HG02763 (cell line): Measurements from ENCODE around the gene ABLIM2.
A peak's percentile ranks its signal among the peaks of the same experiment; 100 is the strongest.

Experiments used
- ATAC-seq: cut with Tn5 transposase; IDR thresholded peaks from one replicate; pipeline ENCODE4 v1.9.1; 2021; ENCODE audit warnings: mild to moderate bottlenecking, moderate library complexity; ENCODE audit not compliant: unreplicated experiment

Gene ABLIM2

GRCh38 chr4:8158710-8159536, at the start of gene ABLIM2:
Gene ABLIM2, minus strand, starts transcription at chr4:8158813. Its CDS starts 124 bp downstream, at chr4:8158689.
- peak; percentile 96 for ATAC-seq

GRCh38 chr4:8207314-8207713, 48.7 kb upstream of the ABLIM2 start:
- ATAC-seq = no peak

DNA sequence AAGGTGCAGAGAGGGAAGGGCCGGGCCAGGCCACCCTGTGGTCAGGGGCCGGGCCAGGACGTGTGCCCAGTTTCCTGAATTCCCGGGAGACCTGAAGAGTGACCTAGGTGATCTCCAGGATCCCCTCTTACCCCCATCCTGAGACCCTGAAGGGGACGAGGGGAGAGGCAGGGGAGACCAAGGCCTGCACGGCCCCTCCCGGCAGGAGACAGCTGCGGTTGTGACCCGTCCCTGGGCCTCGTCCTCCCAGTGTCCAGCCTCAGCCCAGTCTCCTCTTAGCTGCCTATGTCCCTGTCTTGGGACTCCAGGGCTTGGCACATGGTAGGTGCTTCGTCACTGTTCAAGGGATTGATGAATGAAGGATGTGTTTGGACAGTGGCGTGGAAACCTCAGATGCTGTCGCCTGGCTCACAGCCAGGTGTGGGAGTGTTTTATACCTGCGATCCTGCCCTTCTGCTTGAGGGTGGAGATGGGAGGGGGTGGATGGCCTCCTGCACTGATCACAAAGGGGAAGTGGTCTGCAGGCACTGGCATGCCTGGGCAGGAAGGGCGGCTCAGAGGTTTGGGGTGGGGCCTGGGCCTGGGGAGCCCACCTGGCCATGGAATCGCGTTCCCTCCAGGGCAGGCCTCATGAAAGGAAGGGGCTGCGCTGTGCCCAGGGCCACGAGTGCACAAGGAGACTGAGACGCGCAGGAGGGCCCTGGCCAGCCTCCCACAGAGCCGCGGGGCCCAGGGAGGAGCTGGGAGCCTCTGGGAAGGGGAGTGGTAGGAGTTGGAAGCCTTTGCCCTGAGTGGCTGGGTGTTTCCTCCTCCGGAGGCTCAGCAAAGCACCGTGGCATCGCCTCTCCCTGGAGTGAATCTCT, 47.4 kb upstream of the ABLIM2 start:
- ATAC-seq = no peak

DNA sequence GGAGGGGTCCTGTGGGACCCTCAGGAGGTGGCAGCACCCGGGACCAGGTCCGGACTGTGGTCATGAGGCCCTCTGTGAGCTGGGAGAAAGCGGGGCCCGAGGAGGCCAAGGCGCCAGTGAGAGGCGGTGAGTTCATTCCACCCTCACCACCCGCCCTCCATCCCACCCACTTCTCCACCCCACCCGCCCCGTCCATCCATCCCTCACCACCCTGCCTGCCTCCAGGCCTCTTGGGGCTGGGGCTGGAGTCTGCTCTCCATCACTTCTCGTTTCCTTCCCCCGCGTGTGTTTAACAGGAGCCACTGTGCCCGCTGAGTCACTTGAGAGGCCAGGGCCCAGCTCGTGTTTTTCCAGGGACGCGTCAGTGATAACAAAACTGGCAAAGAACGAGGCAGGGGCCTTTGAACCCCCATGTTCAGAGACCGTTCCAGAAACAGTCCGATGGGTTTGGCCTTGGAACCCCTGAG, 46.7 kb upstream of the ABLIM2 start:
- no peak for ATAC-seq

DNA sequence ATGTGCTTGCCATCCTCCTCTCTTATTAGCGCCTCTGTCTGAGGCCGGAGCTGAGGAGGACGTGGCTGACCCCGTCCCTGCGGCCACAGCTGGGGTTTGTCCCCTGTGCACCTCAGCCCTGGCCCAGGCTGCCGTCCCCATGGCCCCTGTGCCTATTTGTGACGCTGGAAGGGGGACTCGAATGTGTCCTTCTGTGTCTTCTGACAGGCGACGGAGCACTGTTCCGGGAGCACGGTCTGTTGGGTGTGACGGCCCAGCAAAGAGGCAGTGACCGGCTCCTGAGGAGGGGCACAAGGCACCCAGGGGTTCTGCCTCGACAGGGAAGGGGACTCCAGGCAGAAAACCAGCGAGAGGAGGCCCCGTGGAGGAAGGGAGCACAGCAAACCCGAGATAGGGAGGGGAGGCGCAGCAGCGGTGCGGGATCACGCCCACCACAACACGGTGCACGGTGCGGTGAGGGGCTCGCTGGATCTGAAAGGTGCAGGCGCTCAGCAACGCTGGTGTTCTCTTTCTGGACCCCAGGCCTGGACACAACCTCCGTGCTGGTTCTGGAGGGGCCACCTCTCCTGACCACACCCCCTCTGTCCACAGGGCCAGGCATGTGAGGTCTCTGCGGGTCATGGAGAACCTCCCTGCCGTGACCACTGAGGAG, 46.1 kb upstream of the ABLIM2 start:
- no peak for ATAC-seq

GRCh38 chr4:8203817-8204216, 45.2 kb upstream of the ABLIM2 start:
- no peak for ATAC-seq

- no peak for ATAC-seq
These were observed 44.4 kb upstream of the ABLIM2 start for GRCh38 chr4:8203052-8203401.

- no peak for ATAC-seq
These were observed 43.8 kb upstream of the ABLIM2 start for GRCh38 chr4:8202108-8203051.

DNA sequence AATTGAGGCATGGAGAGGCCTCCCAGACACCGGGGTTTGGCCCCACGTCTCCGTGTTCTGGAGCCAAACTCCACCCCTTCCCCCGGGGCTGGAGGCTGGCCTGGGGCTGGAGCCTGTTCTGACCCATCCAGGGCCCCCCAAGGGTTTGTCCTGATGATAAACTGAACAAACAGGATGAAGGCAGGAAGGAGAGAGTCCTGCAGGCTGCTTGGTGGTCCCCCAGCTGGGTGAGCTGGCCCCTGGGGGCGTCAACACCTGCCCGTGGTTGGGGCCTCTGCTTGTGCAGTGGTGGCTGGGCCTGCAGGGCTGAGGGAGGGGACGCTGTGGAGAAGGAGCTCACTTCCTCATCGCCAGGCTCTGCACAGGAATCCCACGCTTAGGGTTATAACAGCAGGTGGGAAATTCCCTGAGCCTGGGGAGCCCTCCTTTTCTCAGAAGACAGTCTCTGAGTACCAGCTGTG, 42.7 kb upstream of the ABLIM2 start:
- no peak for ATAC-seq

DNA sequence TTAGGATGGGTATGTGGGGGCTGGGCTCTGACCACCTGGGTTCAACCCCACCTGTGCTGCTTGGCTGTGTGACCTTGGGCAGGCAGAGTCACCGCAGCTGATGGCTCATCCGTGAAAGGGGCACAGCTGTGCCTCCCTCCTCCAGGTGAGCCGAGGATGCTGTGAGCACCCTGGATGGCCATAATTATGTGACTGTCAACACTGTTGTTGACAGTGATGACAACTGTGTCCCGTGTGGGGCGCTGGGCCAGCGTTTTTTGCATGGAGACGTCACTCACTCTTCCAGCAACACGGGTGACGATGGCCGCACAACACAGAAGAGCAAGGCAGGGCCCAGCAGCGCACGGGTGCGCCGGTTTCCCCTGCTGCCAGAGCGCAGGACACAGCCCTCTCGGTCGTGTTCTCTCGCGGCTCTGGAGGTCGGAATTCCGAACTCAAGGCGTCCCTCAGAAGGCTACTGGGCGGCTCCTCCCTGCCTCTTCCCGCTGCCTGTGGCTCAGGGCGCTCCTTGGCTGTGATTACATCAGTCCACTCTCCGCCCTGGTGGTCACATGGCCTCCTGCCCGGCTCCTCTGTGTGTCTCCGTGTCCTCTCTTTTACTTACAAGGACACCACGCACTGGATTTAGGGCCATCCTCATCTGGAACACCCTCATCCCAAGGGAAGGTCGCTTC, 41.8 kb upstream of the ABLIM2 start:
- no peak for ATAC-seq

GRCh38 chr4:8199594-8200301, 41.1 kb upstream of the ABLIM2 start:
- ATAC-seq = no peak

DNA sequence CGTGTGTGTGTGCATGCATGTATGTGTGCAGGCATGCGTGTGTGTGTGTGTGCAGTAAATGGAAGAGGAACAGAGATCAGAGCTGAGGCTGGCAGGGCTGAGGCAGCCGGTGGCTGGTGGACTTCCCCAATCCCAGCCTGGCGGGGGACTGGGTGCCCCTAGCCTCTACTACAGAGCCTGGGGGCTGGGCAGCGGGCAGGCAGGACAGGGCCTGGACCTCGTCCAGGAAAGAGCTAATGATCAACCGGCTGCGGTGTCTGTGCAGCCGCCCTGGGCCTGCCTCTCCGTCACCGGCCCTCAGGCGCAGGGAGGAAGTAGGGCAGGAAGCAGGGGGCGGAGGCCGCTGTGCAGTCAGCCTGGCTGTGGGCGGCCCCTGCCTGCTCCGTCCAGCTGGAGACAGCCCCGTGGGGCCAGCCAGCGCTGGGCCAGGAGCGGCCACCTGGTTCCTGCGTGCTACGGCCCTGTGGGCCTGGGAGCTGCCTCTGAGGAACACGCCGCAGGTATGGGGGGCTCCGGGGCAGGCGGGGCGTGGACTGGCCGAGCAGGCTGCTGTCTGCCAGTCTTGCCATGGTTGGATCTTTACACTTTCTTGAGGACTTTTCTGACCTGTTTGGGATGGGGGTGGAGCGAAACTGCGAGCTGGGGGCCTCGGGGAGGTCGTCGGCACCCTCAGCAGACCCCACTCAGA, 40.4 kb upstream of the ABLIM2 start, which contains the start of gene SH3TC1:
TSS of gene SH3TC1 (plus strand) at position 385 of the 688 bp plus-strand sequence. CDS start 5,905 bp downstream, outside the sequence.
- peak; percentile 89 for ATAC-seq

GRCh38 chr4:8198206-8198905, 39.7 kb upstream of the ABLIM2 start:
- peak; percentile 1 for ATAC-seq

DNA sequence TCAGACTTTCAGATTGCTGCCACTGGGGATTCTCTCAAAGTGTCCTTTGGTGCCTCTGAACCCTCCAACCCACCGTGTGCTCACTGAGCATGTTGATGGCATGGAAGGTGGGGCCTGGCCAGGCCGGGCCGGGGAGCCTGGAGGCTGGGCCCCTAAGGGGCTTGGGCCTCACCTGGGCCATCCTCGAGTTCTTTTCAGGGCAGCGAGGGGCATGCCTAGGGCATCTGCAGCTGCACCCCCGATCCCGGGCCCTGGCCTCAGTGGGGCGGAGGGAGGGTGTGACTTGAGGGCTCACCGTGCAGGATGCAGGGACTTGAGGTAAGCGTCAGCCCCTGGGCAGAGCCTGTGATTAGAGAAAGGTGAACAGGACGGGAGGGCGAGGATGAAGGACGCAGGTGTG, 38.9 kb upstream of the ABLIM2 start:
- ATAC-seq = no peak

GRCh38 chr4:8195841-8196458, 37.3 kb upstream of the ABLIM2 start:
- ATAC-seq = no peak

DNA sequence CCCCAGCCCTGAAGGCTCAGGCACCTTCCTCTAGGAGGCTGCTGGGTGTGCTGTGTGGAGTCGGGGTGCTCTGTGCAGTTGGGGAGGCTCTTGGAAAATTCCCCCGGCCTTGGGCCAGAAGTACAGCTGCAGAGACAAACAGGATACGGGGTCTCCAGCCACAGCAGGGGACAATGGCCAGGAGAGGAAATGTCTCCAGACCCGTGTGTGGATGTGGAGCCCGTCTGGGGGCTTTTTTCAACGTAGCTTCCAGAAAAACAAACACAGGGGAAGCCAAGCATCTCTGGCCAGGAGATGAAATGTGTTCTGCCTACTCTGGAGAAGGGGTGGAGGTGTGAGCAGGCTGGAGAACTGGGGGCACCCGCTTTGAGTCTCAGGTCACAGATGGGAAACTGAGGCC, 36.8 kb upstream of the ABLIM2 start:
- ATAC-seq = no peak
